Omental fat pad (tissue), 4 donors: ENCODE measurements around the gene NPAS3. TPM values are rescaled to one million over a fixed set of nuclear protein-coding genes. Genes with fewer than 3 reads are reported as not detected.

Source experiments
- ATAC-seq: fragments of 150-250 bp; one replicate; pipeline ENCODE4 v1.9.1; 2016; ENCODE audit warnings: mild to moderate bottlenecking, moderate library complexity; ENCODE audit not compliant: low FRiP score
- DNase-seq: peaks from one replicate; pipeline ENCODE4 v3.0.0-alpha.2; 2019; ENCODE audit warnings: low spot score
- total RNA-seq, 4 donors: library from RNA; depleted of rRNA; stranded (reverse); fragments of >200 nt; gene quantifications; one replicate each; pipeline ENCODE4 v1.1.0, GENCODE V29; 2016
- TF ChIP-seq, protein P1 (sequence below), 3 donors: fragments of 450-650 bp; IDR thresholded peaks; one replicate each; pipeline ENCODE4 v1.5.1; 2016 to 2017; ENCODE audit warnings: antibody characterized with exemption in 3 of 3, mild to moderate bottlenecking in 3 of 3, moderate library complexity in 2 of 3

NPAS3 gene
- total RNA-seq, 4 donors from 2014 or later: 0.79 to 6.0 (median 2.5) TPM

DNA sequence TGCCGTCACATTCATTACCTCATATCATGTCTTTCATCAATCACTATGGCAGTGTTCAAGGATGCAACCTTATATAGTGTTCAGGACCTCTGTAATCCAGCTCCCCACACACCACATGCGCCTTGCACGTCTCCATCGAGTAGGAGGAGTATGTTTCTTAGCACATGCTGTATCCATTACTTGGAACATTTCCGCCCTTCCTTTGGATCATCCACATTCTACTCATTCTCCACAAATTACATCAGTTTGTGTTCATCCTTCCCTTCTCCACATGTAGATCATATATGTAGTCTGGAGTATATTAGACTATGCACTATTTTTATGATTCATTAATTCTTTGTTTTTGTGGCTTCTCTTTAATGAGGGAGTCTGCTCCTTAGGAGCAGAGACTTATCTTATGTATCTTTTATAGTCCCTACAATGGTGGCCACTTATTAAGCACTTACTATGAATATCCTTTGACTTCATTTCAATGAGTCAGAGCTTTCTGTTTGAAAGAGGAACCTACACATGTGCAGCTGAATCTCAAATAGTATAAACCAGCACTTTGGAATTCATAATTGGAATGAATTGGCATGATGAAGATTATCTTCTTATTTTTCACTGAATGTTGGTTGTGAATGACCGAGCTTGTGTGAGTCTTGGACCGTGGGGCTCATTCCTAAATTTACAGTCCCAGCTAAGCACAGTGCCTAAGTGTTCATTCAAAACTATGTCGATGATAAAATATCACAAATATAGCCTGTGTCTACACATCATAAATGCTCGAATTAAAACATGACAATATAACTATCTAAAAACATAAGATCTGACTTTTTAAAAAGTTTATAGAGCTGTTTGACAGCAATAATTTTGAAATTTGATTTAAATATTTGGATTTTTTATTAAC, 30.2 kb upstream of the NPAS3 start:
- TF ChIP-seq, protein P1, sequence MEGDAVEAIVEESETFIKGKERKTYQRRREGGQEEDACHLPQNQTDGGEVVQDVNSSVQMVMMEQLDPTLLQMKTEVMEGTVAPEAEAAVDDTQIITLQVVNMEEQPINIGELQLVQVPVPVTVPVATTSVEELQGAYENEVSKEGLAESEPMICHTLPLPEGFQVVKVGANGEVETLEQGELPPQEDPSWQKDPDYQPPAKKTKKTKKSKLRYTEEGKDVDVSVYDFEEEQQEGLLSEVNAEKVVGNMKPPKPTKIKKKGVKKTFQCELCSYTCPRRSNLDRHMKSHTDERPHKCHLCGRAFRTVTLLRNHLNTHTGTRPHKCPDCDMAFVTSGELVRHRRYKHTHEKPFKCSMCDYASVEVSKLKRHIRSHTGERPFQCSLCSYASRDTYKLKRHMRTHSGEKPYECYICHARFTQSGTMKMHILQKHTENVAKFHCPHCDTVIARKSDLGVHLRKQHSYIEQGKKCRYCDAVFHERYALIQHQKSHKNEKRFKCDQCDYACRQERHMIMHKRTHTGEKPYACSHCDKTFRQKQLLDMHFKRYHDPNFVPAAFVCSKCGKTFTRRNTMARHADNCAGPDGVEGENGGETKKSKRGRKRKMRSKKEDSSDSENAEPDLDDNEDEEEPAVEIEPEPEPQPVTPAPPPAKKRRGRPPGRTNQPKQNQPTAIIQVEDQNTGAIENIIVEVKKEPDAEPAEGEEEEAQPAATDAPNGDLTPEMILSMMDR (IDR thresholded peaks at IDR 0.05): no peak
- ATAC-seq: no peak
- DNase-seq: no peak

DNA sequence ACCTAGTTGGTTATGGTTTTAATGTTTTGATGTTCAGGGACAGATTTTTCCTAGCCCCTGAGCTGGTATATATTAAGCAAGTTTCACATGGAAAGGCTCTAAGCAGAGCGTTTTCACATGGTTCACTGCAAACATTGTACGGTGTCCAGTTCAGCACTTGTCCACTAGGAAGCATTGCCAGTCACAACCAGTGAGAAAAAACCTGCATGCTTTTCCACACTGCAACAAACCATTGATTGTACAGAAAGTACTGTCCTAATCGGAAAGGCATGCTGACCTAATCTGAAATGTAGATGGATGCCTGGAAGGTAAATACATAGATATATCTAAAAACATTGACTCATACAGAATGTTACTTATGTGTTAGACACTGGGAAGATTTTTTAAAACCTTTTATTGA, 25.0 kb upstream of the NPAS3 start:
- TF ChIP-seq, protein P1 (IDR thresholded peaks at IDR 0.05): no peak
- DNase-seq (no peak), ATAC-seq (no peak)

DNA sequence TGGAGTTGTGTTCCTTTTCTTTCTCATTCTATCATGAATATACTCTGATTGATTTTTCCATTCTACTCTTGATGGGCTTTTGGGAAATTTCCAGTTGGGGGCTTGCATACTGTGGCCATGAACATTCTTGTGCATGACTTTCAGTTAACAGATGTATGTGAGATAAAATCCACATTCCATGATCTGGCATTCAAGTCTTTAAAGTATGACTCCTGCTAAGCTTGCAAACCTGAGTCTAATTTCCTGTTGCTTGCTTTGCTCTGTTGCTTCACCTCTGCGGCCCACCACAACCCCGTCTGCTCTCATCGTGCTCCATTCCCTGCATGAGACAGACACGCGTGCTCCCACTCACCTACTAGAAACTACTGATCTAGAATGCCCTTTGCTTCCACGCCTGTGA, 24.3 kb upstream of the NPAS3 start:
- ATAC-seq: no peak
- TF ChIP-seq, protein P1 (IDR thresholded peaks at IDR 0.05): no peak

DNA sequence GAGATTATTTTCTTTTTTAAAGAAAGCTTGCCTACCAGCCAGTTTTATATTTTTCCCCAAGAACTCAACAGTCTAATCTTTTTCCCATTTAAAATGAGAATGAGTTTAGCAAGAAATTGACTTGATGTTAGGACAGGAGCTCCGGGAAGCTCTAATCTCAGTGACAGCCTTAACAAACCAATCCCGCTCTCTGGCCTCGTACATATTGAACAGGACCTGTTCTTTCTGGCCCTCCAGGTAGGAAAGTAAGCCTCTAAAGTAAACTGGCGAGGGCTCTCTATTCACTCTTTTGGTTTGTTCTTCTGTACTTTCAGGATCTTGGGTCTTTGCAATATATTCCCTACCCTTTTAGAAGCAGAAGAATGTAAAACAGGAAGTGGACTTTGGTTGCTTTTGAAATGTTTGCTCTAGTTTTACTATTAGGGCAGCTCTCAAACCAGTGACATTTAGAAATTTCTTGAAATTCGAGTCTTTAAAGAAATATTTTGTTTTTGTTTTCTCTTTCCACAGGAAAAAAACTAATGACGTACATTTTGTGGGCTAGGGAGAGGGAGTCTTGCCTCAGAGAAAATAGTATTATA, 17.9 kb upstream of the NPAS3 start:
- ATAC-seq: no peak
- DNase-seq: no peak
- TF ChIP-seq, protein P1 (IDR thresholded peaks at IDR 0.05): no peak

More for the DNA sequence above, 24.3 kb upstream of the NPAS3 start:
- DNase-seq: no peak

DNA sequence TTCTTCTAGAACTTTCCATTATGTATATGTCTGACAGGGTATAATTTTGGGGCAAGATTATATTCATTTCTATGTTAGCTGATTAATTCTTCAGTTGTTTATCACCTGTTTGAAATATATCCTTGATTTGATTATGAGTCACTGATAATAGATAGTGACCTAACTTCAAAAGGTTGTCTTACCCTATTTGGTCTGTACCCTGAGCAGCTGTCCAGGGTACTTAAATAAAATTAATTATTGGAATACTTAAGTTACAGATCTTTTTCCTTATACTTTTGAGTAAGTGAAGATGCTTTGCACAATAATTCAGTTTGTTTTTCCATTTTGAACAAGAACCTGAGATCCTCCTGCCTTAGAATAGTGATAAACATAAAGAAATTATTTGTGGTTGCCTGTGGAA, 13.2 kb upstream of the NPAS3 start:
- TF ChIP-seq, protein P1 (IDR thresholded peaks at IDR 0.05): no peak
- DNase-seq (no peak), ATAC-seq (no peak)

DNA sequence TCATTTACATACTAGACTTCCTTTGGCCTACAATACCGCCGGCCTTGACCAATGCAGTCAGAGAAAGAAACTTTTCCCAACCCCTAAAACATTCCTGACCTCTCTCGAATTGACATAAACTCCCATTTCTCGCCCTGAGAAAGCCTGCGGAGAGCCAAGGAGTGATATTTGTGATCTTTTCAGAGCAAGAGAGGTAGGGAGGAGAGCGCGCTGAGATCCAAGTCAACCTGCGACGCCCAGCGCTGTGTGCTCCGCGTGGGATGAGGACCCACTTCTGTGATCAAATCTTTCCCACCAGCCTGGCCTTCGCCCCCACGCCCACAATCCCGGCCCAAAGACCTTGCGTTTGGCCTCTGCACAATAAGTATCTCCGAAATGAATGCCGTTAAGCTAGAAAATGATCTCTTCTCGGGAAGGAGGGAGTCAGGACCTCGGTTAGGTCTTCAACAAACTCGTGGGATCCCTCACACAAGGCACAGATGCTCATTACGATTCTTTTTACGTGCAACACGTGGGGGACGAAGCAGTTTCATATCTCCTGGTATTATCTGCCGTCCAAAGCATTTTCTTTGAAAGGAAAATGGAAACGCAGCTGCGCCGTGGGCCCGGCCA, 6.3 kb upstream of the NPAS3 start:
- DNase-seq (no peak), ATAC-seq (no peak)
- TF ChIP-seq, protein P1 (IDR thresholded peaks at IDR 0.05): no peak
